PFSK-1 (cell line): ENCODE results near the gene MAPK1IP1L. TPM values are rescaled to one million over a fixed set of nuclear protein-coding genes. Genes with fewer than 3 reads are reported as not detected.

ENCODE experiments used
- FOXP2 ChIP-seq: optimal IDR thresholded peaks from 2 replicates; pipeline ENCODE3; 2011; ENCODE audit warnings: borderline replicate concordance, control low read depth, inconsistent platforms; ENCODE audit not compliant: insufficient read depth; ENCODE audit errors: extremely low read length, extremely low read depth
- POLR2AphosphoS5 ChIP-seq: IDR thresholded peaks from 2 replicates; pipeline ENCODE4 v1.6.1; 2012; ENCODE audit warnings: low read depth, mild to moderate bottlenecking, control low read depth, low read length, moderate library complexity
- REST ChIP-seq, 2 experiments: IDR thresholded peaks; 2 replicates each; pipeline versions ENCODE4 v1.6.1 to v1.8.0; 2011 to 2012; ENCODE audit warnings: low read depth in 2 of 2, low read length in 2 of 2, control low read depth in 1 of 2, inconsistent platforms in 1 of 2, mild to moderate bottlenecking in 1 of 2, moderate library complexity in 1 of 2; ENCODE audit not compliant: insufficient read depth in 1 of 2
- SIN3A ChIP-seq: IDR thresholded peaks from 2 replicates; pipeline ENCODE4 v1.6.1; 2012; ENCODE audit warnings: mild to moderate bottlenecking, low read length, moderate library complexity, borderline replicate concordance; ENCODE audit not compliant: insufficient read depth
- TAF1 ChIP-seq: IDR thresholded peaks from 2 replicates; pipeline ENCODE4 v1.6.1; 2012; ENCODE audit warnings: low read length, control low read depth, borderline replicate concordance; ENCODE audit not compliant: insufficient read depth
- polyA plus RNA-seq: library from polyadenylated mRNA; unstranded; fragments of >200 nt; gene quantifications from one replicate; pipeline ENCODE4 v1.2.1, GENCODE V29; 2012; ENCODE audit warnings: low read depth, missing spikeins; ENCODE audit not compliant: insufficient read length

The MAPK1IP1L gene
- 77.1 TPM for polyA plus RNA-seq

- TF ChIP-seq FOXP2 (peak; percentile 70), SIN3A (peak; percentile 10; the same call in 1 of the 2 replicates), POLR2AphosphoS5 (peak; percentile 92), TAF1 (peak; percentile 70; the same call in 1 of the 2 replicates), REST (IDR thresholded peaks at IDR 0.05; ENCODE audit: insufficient read depth in 1 of 2, low read depth in 2 of 2, low read length in 2 of 2) (no peak)
Observed at GRCh38 chr14:55051423-55052268, at the start of gene MAPK1IP1L. MAPK1IP1L (plus strand) TSS chr14:55051647; CDS start chr14:55061684, 10,037 bp downstream.

- no peak for TF ChIP-seq POLR2AphosphoS5
- TF ChIP-seq FOXP2 = no peak
- no peak for TF ChIP-seq REST (IDR thresholded peaks at IDR 0.05; ENCODE audit: insufficient read depth in 1 of 2, low read depth in 2 of 2, low read length in 2 of 2)
- no peak for TF ChIP-seq TAF1
Observed at GRCh38 chr14:55005071-55005470, 46.4 kb upstream of the MAPK1IP1L start.

GRCh38 chr14:55015006-55015405 lies 36.4 kb upstream of the MAPK1IP1L start:
- no peak for TF ChIP-seq FOXP2
- TF ChIP-seq SIN3A = no peak
- TF ChIP-seq TAF1 = no peak
- TF ChIP-seq REST (IDR thresholded peaks at IDR 0.05; ENCODE audit: insufficient read depth in 1 of 2, low read depth in 2 of 2, low read length in 2 of 2) = no peak
- no peak for TF ChIP-seq POLR2AphosphoS5

GRCh38 chr14:55019968-55020554 lies 31.4 kb upstream of the MAPK1IP1L start:
- TF ChIP-seq POLR2AphosphoS5 (no peak), REST (IDR thresholded peaks at IDR 0.05; ENCODE audit: insufficient read depth in 1 of 2, low read depth in 2 of 2, low read length in 2 of 2) (no peak), TAF1 (no peak), FOXP2 (no peak), SIN3A (no peak)
